ENCODE data around the gene CA5B.
"Not testable (repeated sequence)": the region's sequence is repeated elsewhere in the genome, so short reads cannot be mapped to it uniquely, and the experiment has no call there.

Gene CA5B

DNA sequence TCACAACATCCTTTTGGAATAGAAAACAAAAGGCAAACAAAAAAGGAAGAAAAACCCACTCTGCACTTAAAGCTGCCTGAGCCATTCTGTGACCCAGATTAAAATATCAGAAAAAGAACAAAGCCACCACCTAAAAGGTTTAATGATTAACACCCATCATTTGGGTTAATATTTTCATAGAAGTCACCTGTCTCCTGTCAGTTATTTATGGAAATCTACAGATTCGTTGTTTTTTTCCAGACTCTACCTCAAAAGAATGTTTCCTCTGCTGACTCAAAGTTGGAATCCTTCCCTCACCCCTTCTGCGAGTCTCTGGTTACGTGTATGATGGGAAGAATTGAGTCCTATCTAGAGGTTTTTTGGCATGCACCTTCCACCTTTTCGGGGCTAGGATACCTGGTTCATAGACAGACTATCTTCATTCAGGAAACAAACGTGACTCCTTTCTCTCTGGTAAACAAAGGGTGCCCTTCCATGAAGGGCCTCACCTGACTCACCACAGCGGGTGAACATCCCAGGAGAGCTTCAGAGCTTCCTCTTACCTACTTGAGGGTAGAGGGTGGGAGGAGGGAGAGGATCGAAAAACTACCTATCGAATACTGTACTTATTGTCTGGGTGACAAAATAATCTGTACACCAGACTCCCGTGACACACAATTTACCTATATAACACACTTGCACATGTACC, 19.6 kb upstream of the CA5B start:
- no peak overlapping the region for H3K4me3 ChIP-seq (ENCODE audit: low read depth, low read length)
- TF ChIP-seq, protein P1, sequence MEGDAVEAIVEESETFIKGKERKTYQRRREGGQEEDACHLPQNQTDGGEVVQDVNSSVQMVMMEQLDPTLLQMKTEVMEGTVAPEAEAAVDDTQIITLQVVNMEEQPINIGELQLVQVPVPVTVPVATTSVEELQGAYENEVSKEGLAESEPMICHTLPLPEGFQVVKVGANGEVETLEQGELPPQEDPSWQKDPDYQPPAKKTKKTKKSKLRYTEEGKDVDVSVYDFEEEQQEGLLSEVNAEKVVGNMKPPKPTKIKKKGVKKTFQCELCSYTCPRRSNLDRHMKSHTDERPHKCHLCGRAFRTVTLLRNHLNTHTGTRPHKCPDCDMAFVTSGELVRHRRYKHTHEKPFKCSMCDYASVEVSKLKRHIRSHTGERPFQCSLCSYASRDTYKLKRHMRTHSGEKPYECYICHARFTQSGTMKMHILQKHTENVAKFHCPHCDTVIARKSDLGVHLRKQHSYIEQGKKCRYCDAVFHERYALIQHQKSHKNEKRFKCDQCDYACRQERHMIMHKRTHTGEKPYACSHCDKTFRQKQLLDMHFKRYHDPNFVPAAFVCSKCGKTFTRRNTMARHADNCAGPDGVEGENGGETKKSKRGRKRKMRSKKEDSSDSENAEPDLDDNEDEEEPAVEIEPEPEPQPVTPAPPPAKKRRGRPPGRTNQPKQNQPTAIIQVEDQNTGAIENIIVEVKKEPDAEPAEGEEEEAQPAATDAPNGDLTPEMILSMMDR (IDR thresholded peaks at IDR 0.05; ENCODE audit: borderline replicate concordance, insufficient read depth, low read depth, low read length), result no peak

DNA sequence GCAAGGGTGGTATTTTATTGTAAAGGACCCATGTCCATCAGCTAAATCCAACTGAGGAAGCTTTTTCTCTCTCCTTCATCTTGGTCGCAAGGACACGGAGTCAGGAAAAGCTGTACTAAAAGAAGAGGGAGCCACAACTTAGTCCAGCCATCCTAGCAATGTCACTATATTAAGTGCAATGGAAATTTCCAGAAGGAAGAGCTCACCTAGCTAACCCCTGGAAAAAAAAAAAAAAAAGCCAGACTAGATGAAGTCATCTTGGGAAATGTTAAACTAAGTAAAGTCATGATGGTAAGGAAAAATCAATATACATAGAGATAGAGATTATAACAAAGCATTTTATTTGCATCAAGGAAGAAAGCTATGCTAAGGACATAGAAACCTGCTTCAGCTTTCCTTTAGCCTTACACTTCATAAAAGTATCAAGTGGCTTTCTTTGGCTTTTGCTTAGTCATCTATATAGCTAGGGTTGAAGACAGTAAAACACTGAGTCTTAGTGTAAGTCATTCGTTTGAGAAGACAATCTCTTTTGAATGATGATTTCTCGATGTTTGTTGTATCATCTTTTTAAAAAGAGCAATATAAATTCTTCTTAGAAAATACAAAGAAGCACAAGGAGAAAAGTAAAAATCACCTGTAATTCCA, 18.6 kb upstream of the CA5B start:
- TF ChIP-seq, protein P1 (IDR thresholded peaks at IDR 0.05; ENCODE audit: borderline replicate concordance, insufficient read depth, low read depth, low read length), result no peak
- no peak overlapping the region for H3K4me3 ChIP-seq (ENCODE audit: low read depth, low read length)

DNA sequence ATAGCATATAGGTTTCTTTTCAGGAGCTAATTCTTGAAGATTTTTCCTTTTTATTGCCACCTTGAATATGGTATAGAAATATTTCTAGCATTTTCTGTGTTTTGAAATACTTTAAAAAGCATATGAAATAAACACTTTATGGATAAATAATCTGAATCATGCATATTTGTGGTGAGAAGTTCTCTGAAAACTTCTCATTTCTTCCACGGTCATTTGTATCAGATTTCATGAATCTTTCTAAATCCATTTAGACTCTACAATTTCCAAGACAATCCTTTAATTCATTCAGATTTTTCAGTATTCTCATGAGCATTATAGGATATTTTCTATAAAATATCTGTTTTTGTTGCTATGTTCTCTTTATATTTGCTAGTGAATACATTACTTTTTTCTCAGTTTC, 16.2 kb upstream of the CA5B start:
- TF ChIP-seq, protein P1 (IDR thresholded peaks at IDR 0.05; ENCODE audit: borderline replicate concordance, insufficient read depth, low read depth, low read length), result no peak

DNA sequence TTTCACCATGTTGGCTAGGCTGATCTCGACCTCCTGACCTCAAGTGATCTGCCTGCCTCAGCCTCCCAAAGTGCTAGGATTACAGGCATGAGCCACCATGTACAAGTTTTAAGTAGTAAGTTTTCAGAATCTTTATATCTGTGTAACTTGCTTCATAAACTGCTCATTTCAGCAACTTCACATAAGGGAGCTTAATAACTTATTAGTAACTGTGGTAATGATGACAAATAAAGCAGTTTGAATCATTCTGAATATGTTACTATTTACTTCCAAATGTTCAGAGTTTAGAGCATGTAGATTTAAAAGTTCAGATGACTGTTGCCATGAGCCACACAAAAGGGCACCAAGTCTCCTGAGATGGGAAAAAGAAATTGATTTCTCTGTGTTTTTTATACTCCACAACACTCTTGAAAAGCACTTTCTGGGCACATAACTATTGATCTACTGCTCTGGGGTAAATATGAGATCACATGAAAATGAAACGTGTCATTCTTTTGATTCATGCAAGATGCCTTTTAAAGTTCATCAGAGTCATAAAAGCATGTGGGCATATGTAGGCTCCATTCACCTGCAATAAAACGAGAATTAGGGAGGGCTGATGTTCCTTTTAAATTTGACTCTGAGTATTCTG, 14.1 kb upstream of the CA5B start:
- H3K4me3 ChIP-seq (ENCODE audit: low read depth, low read length), result no peak overlapping the region
- TF ChIP-seq, protein P1 (IDR thresholded peaks at IDR 0.05; ENCODE audit: borderline replicate concordance, insufficient read depth, low read depth, low read length), result no peak

More for the DNA sequence above, 16.2 kb upstream of the CA5B start:
- no peak overlapping the region for H3K4me3 ChIP-seq (ENCODE audit: low read depth, low read length)

DNA sequence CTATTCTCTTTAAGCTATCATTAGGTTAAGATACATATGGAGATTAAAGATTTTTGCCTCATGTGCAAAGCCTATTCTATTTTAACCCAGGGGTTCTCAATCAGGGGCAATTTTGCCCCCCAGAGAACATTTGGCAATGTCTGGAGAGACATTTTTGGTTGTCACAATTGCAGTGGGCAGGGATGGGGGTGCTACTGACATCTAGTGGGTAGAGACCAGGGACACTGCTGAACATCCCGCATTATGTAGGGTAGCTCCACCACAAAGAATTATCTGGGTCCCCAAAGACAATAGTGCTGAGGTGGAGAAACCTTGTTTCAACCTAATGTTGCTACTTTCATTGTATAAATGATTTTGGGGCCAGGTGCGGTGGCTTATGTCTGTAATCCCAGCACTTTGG, 13.2 kb upstream of the CA5B start:
- H3K4me3 ChIP-seq (ENCODE audit: low read depth, low read length), result no peak overlapping the region
- TF ChIP-seq, protein P1 (IDR thresholded peaks at IDR 0.05; ENCODE audit: borderline replicate concordance, insufficient read depth, low read depth, low read length), result no peak

DNA sequence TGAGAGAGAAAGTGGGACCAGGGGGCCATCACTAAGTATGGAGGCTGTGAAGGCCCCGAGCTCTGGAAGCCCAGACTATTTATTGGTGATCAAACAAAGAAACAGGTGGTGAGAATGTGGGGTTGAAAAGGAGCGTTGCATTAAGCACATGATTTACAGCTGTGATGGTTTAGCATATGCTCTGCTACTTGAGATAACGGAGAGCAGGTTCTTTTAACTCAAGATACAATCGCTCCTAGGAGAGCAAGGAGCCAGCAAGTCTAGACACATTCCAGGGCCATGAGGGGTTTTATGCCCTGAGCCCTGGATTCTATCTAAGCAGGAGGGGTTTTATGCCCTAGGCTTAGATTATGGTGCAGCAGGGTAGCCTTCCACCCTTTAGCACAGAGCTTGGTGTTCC, 6.7 kb upstream of the CA5B start:
- H3K4me3 ChIP-seq (ENCODE audit: low read depth, low read length), result not testable (repeated sequence)

DNA sequence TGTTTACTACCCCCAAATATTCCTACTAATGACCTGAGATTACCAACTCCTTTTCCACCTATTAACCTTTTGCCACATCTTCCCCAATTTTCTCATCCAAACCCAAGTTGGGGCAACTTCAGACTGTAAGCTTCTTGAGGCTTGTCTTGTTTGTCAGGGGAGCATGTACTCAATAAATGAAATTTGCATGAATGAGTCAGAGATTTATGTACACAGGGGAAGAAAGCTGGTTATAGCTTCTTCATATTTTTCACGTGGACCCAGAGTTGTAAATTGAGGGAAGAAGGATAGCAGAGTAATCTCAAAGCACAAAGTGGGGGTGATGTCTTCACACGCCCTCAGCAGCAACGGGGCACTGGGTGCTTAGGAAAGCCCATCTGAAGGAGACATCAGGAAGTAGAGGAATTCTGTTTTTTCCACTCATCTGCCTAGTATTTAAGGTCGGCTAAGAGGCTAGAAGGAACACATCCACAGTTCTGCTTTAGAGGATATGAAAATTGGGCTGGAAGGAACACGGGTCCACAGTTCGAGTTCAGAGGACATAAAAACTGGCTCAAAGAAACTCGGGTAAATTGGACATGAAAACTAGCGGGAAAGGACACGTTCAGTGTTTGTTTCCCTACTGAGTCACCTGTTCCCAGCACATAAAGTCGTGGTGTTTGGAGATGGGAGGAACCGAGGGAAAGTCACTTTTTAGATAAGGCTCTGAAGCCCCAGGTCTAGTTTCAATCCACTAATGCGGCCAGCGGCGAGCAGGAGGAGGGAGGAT, 696 bp upstream of the CA5B start:
- peak overlapping the region; percentile 56 for H3K4me3 ChIP-seq (ENCODE audit: low read depth, low read length)
- TF ChIP-seq, protein P1 (IDR thresholded peaks at IDR 0.05; ENCODE audit: borderline replicate concordance, insufficient read depth, low read depth, low read length), result no peak
